HG02970 (cell line): ENCODE data around the gene MRPL2.
"Not testable (repeated sequence)": the region's sequence is repeated elsewhere in the genome, so short reads cannot be mapped to it uniquely, and the experiment has no call there.

Source experiments
- ATAC-seq: cut with Tn5 transposase; IDR thresholded peaks from one replicate; pipeline ENCODE4 v1.9.1; 2021; ENCODE audit warnings: mild to moderate bottlenecking, moderate library complexity, moderate number of reproducible peaks; ENCODE audit not compliant: unreplicated experiment, low FRiP score

MRPL2 gene

DNA sequence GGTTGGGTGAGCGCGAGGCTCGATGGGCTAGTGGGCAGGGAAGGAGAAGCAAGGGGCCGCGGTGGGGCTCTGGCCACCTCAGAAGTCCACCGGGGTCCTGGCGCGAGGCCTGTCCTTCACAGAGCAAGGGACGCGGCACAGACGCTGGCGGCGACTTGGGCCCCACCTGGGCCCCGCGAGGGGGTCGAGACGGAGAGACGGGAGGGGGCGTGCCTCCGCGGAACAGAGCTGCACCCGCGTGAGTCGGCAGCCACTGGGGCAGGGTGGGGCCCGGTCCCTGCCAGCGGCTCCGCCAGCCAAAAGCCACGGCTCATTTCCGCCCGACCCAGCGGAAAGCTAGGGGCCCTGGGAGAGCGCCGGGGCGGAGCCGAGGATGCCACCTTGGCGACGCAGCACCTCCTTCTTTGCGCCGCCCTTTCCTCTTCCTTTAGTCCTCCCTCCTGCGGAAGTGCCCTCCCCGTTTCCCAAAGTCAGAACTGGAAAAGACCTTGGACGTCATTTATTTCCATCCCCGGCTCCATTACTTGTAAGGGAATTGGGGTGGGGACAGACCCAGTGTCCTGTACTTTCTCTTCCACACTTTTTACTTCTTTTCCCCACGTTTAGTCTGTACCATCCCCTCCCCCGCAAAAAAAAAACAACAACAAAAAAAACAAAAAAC is 5.6 kb downstream of the MRPL2 start, which contains the start of gene CUL7:
Gene CUL7, minus strand, starts transcription at position 307 of the 661 bp plus-strand sequence. CDS start 1,063 bp downstream, outside the sequence.
- no peak for ATAC-seq

- no peak for ATAC-seq
These were observed 6.2 kb downstream of the MRPL2 start for GRCh38 chr6:43052842-43053544.

GRCh38 chr6:43052225-43052841 is 6.9 kb downstream of the MRPL2 start:
- no peak for ATAC-seq

- no peak for ATAC-seq
These were observed 8.3 kb downstream of the MRPL2 start for GRCh38 chr6:43050981-43051380.

GRCh38 chr6:43047998-43048397 is 11.2 kb downstream of the MRPL2 start:
- ATAC-seq, result no peak

DNA sequence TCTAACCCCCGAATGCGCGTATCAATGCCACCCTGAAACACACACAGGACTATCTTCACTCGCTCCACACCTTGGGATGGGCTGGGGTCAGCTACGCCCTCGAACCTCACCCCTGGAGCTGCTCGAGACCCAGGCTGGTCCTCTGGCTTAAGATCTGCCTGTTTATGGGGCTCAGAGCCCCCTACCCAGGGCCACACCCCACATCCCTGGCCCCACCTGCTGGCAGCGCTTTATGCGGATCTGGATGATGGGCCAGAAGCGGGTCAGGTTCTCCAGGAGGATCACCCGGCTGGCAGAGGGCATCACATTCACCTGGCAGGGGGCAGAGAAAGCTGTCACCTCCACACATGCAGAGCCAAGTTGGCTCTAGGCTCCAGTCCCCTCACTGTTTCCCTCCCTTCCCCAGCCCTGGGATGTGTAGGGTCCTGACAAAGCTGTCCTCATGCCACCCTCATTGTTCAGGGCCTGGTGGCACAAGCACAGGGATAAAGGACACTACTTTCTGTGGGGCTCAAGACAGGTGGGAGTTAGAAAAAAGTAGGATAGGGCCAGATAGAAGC is 13.8 kb downstream of the MRPL2 start:
- no peak for ATAC-seq

DNA sequence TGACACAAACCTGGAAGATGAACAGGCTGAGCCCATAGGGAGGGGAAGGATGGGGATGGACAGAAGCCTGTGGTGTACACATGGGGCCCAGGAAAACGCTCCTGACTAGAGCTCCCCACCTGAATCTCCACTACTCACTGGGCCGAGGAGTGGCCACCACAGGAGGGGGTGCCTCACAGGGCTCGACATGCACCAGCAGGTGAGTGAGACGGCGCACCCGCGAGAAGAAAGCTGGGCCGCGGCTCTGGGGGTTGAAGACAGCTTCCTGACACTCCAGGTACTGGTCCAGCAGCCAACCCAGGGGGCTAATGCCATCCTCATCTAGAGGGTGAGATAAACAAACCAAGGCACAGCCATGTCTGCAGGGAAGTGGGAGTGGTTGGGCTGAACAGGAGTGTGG is 15.9 kb downstream of the MRPL2 start:
- ATAC-seq, result no peak

GRCh38 chr6:43041475-43041874 is 17.8 kb downstream of the MRPL2 start:
- ATAC-seq, result not testable (repeated sequence)

GRCh38 chr6:43040542-43041257 is 18.5 kb downstream of the MRPL2 start:
- ATAC-seq, result no peak

GRCh38 chr6:43038727-43039126 is 20.5 kb downstream of the MRPL2 start:
- no peak for ATAC-seq

- ATAC-seq, result no peak
These were observed 21.5 kb downstream of the MRPL2 start for GRCh38 chr6:43037706-43038105.

DNA sequence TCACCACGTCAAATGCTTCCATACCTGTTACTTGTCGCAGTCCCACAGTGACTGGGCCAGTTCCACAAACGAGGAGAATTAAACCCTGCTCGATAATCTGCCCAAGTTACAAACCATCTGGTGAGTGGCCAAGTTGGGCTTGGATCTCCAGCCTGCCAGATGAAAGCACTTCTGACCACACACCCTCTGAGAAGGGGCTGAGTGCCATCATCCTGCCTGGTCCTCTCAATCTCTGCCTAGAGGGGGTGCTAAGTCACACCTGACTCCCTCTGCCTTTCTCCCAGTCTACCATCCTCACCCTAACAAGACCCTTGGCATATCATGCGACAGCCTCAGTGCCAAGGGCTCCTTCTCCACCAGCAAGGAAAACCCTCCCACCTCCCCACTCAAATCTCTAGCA is 22.0 kb downstream of the MRPL2 start:
- ATAC-seq, result no peak

DNA sequence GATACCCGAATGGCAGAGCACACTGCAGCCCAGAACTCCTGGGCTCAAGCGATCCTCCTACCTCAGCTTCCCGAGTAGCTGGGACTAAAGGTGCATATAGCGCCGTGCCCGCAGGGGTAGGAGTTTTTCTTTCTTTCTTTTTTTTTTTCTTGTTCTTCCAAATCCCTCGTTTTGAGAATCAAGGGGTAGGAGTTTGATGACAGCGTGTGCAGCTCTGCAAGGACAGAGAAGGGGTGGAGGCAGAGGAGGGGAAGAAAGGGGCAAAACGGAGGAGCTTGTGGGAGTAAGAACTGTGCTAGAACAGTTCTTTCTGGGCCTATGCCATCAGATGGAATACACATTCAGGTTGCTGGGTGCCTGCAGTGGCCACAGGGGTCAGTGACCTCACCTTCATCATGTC is 22.5 kb downstream of the MRPL2 start:
- no peak for ATAC-seq

GRCh38 chr6:43035495-43036194 is 23.6 kb downstream of the MRPL2 start:
- no peak for ATAC-seq

DNA sequence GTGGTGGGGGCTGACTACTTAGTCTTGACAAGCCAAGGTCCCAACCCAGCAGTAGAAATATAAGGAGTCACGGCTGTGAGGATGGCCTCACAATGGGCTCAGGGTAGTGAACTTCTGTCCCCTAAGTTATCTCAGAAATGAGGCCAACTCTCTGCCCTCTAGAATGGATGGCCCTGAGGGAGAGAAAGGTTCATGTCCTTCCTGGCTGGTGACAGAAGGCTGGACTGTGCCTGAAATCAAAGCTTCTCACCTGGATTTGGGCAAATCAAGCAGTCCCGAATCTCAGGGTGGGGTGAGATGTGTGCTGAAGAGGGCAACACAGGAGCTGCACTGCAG is 25.1 kb downstream of the MRPL2 start:
- no peak for ATAC-seq

DNA sequence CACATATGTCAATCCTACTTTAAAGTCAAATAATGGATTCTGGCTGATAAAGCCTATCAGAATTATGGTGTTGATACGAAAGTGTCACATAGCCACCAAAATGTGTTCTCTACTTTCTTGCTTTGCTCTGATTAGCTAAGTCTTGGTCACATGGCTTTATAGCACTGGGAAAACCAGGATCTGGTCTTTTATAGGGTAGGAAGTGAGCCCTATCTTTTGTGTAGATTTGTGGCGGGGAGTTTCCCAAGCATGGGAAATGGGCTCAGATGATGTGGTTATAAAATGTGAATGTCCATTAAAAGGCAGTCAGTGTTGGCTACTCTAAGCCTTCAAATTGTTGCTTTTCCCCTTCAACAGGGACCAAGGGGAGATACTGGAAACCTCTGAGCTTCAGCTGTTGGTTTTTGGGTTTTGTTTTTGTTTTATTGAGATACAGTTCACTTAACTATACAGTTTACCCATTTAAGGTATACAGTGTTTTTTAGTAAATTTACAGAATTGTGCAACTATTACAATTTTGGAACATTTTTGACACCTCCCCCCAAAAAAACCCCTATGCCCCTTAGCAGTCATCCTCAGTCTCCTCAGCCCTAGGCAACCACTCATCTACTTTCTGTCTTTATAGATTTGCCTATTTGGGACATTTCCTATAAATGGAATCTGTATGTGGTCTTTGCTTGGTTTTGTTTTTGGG is 25.6 kb downstream of the MRPL2 start:
- no peak for ATAC-seq

DNA sequence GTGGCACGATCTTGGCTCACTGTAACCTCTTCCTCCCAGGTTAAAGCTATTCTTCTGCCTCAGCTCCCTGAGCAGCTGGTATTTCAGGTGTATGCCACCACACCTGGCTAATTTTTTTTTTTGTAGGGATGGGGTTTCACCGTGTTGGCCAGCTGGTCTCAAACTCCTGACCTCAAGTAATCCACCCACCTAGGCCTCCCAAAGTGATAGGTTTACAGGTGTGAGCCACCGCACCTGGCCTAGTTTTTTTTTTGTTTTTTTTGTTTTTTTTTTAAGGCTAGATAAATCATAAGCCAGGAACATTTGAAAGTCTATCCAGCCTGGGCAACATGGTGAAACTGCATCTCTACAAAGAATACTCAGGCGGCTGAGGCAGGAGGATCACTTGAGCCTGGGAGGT is 26.9 kb downstream of the MRPL2 start:
- ATAC-seq, result no peak

DNA sequence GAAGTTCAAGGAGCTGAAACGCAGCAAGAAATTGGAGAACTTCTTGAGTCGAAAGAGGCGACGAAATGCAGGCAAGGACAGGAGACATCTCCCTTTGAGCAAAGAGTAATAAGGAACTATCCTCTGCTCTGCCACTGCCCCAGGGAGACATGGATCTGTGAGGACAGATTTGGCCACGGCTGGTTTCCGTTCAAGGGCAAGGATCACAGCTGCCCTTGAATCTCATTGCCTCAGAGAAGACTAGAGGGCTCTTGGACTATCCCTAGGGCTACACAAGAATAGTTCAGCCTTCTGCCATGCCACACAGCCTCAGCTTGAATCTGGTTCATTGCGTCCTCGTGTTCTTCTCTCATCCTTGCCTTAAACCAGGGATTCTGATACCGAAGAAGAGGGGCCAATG is 30.1 kb downstream of the MRPL2 start:
- no peak for ATAC-seq

DNA sequence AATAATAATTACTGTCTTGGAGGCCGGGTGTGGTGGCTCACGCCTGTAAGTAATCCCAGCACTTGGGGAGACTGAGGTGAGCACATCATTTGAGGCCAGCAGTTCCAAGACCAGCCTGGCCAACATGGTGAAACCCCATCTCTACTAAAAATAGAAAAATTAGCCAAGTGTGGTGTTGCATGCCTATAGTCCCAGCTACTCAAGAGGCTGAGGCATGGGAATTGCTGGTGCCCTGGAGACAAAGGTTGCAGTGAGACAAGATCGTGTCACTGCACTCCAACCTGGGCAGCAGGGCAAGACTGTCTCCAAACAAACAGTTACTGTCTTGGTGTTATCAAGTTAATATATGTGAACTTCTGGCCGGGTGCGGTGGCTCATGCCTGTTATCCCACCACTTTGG is 32.9 kb downstream of the MRPL2 start:
- no peak for ATAC-seq

DNA sequence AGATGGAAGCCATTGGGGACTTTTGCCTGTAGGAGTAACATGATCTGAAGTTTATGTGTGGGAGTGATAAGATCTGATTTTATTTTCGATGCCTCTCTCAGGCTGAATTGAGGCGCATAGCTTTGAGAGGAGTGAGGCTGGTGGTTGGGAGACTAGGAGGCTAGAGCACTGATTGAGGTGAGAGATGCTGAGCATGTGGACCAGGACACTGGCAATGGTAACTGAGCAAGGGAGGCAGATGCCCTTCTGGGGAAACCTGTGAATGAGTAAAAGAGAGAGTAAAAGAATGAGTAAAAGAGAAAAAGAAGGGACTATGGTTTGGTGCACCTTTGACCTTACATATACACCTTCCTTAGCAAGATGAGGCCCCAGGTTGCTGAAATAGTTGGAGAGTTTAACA is 34.8 kb downstream of the MRPL2 start:
- ATAC-seq, result no peak
